GM18951 (cell line): ENCODE data around the gene FAT3.

Experiments used
- POLR2A ChIP-seq: IDR thresholded peaks from 4 replicates; pipeline ENCODE4 v1.6.1; 2011; ENCODE audit warnings: mild to moderate bottlenecking; ENCODE audit not compliant: insufficient read length, insufficient read depth; ENCODE audit errors: extremely low read depth
- in situ Hi-C: fragments of 300-500 bp; cut with MboI; formaldehyde crosslinking; loops from one replicate; pipeline ENCODE4 v1.12.0; 2022; ENCODE audit warnings: low sequenced_read_pairs, mixed read lengths, inconsistent platforms; ENCODE audit not compliant: unreplicated experiment

Gene FAT3

DNA sequence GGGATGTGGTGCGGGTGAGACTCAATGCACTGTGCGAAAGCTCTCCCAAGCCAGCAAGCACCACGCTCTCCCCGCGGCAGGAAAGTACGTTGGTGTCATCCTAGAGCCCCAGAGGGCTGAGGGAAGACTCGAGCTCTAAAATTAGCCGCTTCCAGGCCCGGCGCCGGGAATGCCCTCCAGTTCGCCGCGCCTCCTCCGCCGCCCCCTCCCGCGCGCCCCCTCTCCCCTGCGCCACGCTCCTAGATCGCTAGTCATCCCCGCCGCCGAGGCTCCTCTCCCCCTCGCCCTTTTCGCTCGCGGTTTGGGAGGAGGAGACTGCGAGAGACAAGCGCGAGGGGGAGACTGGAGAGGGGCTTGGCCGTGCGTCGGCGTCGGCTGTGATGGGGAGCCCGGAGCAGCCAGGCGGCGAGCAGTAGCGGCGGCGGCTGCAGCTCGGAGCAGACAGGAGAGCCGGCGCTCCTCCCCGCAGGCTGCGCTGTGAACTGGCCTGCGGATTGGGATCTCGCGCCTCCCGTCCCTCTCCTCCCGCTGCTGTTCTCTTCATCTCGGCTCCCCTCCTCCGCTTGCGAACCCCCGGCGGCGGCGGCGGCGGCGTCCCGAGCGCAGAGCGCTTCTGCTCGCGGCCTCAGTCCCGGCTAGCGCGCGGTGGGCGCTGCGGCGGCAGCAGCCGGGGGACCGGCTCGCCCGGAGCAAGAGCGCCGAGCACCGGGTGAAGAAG lies at the start of gene FAT3:
Gene FAT3, plus strand, starts transcription at position 412 of the 718 bp plus-strand sequence. CDS start 127,295 bp downstream, outside the sequence.
- in situ Hi-C loops: no loop called here
- TF ChIP-seq POLR2A: no peak

DNA sequence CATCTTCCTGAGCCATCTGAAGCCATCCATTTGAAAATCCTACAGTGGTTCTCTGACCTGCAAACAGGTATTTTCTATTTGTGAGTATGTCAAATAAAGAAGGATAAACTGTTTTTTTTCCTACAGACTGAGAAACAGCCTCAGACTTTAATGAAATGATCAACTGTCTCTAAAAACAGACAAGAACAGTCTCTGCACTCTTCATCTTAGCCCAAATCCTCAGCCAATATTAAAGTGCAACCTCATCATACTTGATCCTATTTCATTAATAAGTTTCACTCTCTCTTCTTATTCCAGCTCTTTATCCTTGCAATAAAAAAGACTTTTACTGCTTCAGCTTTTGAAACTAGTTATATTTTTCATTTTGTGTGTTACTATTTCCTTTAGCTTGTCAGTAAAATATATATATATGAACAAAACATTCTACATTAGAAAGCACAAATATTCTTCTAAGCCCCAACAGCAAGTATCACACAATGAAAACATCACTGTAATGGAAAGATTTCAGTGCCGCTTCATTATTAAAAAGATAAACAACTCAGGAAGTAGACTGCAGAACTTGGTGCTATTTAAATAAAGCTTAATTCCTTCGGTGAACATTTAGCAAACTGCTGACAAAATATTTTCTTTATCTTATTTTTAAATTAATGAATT lies 45.5 kb upstream of the FAT3 start:
- no peak for TF ChIP-seq POLR2A
- in situ Hi-C loops: no loop called here

DNA sequence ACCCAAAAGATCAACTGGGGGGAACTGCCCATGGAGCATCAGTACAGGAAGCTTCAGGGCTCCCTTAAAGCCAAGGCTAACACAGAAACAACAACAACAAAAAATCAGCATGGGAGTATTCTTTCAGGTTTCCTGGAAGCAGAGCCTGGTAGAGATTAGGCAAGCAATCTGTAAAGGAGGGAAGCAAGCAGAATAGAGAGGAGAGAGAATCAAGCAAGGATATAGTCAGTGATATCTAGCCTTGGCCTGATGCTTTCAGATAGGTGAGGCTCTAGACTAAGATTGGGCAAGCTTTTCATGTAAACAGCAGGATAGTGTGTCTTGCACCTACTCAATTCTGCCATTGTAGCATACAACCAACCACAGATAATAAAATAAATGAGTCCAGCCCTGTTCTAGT lies 44.4 kb upstream of the FAT3 start:
- in situ Hi-C loops: no loop called here
- TF ChIP-seq POLR2A: no peak

DNA sequence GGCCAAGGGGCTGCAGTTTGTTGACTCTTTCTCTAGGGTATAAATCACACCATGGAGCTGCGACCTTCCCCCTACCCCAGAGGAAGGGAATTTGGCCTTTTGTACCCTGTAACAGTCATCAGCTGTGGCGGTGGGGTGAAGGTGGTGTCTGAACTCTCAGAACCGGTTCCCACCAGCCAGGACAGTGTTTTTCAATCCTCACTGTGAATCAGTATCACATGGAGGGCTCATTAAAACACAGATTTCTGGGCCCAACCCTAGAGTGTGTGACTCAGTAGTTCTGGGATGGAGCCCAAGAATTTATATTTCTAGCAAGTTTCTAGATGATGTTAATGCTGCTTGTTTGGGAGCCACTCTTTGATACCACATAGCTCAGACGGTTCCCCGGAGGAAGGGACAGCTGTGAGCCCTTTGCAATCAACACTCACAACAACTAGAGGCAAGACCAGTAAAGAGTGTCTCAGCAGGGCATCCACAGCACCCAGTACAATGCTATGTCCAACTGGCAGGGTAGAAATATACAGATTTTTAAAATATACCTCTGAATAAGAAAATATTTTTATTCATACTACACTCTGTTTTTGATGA lies 43.9 kb upstream of the FAT3 start:
- TF ChIP-seq POLR2A: no peak
- in situ Hi-C loops: no loop called here

DNA sequence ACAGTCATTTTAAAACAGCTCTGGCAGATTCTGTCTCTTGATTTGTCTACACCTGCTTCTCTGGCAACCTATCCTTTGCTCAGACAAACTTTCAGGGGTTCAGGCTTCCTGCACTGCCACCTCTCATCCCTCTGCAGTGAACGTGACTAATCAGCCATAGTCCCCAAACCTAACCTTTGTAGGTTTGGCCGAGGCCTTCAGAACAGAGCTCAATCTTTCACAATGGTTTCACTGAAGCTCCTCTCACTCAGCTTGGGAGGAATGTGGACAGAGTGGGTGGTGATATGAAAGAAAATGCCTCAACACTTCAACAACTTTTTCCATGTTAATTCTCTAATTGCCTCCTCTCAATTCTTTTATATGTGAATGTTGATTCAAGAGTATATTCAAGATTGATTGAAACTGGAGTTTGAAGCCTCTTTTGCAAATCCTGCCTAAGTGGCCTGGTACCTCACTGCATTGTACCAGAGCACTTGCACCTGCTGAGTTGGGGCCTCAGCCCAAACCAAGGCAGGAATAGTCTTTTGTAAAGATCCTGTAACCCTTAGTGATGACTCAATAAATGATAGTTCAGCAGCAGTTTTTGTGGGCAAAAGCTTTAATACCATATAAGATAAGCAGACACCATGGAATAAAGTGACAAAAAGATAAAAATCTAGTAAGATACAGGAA lies 33.9 kb upstream of the FAT3 start:
- TF ChIP-seq POLR2A: no peak
- in situ Hi-C loops: no loop called here

DNA sequence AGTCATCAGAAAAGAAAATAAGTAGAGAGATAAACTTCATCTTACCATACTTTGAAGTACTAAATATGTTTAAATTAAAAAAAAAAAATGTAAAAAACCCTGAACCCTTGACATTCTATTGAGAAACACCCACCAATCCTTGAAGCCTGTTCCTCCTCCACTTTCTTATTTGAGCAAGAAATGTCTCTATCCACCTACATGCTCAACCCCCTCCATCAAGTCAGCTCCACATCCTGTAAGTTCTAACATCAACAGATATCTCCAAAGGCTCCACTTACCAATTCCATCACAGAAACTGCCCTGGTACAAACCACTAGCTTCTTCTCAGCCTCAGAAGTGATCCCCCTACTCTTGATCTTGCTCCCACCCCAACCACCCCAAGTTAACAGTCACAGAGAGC lies 32.5 kb upstream of the FAT3 start:
- TF ChIP-seq POLR2A: no peak
- in situ Hi-C loops: no loop called here

DNA sequence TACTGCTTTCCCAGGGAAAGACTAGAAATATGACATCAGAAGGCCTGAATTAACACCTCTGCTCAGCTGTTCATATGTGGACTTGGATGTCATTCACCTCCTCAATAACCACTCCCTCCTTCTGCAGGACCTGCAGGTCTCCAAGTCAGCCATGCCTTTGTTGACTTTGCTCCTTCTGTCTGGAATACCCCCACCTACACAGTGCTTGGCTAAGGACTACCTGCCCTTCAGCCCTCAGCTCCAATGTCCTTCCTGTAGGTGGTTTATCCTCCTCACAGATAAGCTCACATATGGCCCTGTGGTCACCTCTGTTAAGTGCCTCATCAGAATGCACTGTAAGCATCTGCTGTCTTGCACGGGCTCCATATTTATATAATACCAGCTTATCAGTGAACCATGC lies 26.4 kb upstream of the FAT3 start:
- in situ Hi-C loops: no loop called here
- TF ChIP-seq POLR2A: no peak

DNA sequence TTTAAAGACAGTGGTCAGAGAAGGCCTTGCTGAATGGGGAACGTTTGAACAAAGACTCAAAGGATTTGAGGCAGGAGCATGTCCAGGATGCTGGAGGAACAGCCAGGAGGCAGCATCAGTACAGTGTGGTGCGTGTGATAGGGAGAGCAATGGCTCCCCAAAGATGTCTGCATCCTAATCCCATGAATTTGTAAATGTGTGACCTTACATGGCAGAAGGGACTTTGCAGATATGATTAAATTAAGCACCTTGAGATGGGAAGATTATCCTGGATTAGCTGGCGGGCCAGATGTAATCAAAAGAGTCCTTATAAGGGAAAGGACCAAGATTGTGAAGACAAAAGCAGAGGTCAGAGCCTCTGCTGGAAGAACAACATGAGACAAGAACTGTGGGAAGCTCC lies 24.6 kb upstream of the FAT3 start:
- no peak for TF ChIP-seq POLR2A
- in situ Hi-C loops: no loop called here

DNA sequence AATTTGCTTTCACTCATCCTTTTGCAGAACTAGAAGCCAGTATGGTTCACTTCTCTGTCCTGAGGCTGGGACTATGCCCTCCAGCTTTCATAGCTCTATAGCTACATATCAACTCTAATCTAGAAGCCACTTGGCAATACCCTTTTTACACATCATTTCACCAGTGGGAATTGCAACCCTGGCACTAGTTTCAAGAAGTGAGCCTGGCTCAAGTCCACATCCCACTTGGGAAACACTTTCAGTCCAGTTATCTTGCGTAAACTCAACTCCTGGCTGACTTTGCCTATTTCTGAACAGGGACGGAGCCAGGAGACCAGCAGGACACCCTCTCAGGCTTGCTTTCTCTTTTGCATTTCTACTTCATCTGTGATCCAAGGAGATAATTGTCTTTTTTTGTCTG lies 19.9 kb upstream of the FAT3 start:
- TF ChIP-seq POLR2A: no peak
- in situ Hi-C loops: no loop called here

DNA sequence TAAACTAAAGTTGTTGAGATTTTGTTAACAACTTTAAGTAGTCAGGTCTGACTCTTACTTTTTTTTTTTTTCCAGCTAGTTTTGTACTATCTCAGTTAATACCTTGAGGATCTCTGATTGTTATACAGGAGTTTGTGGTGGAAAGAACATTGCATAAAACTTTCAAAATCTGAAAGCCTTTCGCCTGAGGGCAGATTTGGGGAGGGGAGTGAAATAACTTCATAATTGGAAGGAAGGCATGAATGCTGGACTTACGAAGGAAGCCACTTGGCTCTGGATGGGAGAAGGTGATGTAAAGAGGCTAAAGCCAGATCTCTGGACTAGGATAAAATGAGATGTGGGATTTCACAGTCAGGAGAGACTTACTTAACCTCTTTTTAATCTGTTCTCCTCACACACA lies 18.2 kb upstream of the FAT3 start:
- TF ChIP-seq POLR2A: no peak
- in situ Hi-C loops: no loop called here

DNA sequence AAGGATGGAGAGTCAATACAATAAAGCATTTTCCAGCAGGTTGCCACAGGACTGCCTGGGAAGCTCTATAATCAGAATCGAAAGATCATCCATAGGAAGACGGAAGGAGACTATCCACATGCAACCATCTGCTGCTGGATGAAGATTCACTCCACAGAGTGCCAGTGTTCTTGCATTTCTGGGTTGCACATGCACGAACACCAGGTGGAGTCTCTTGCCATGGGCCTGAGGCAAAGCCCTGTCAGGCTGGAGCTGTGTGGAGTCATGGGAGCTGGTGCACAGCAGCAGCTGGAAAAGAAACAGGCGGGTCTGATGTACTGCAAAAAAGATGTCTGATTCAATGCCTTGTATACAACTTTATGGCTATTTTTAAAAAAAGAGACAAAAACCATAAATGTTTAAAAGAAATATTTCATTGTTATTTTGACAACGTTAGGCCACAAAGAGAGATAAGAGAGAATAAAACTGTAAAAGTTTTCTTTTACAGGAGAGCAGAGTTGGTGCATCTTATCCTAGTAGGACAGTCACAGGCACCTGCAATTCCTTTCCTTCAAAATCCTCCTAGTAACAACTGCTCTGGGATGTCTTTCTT lies 12.9 kb upstream of the FAT3 start:
- in situ Hi-C loops: no loop called here
- no peak for TF ChIP-seq POLR2A

DNA sequence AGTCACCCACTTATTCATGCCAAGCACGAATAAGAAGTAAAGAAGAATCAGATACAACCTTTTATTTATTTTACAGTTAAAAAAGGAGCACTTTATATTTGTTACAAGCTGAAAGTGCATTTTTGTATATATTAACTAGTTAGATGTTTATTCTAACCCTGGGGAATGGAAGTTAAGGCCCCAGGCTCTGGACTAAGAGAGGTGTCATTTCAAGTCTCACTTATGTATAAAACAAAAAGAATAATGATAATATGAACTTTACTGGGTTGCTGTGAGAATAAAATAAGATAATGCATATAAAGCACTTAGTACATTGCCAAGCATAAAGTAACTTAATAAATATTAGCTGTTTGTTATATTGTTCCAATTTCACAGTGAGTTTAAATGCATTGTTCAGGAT lies 12.1 kb upstream of the FAT3 start:
- no peak for TF ChIP-seq POLR2A
- in situ Hi-C loops: no loop called here

DNA sequence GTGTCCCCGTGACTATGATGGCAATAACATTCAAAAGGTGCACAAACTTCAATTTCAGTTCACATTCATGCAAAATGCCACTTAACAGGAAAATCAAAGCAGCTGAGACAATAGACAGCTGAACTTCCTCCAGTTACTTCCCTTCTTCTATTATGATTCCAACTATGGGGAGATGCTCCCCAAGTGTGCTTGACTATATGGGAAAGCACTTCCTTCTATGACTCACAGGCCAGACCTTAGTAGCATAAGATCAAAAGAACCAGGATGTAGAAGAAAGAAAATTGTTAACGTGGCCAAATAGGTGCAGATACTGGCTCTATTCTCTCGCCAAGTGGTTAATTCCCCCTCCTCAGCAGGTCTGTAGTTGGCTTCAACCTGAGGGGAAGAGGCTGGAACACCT lies 7.8 kb upstream of the FAT3 start:
- in situ Hi-C loops: no loop called here
- no peak for TF ChIP-seq POLR2A
